NOMO-1 treated with DMSO at 0.1 percent for 48 hours (cell line): ENCODE data around the gene ATP6V0C.
"Not testable (repeated sequence)": the region's sequence is repeated elsewhere in the genome, so short reads cannot be mapped to it uniquely, and the experiment has no call there.

Experiments
- DNase-seq: peaks from one replicate; lab custom pipeline; 2025; ENCODE audit not compliant: unreplicated experiment; lab: John Stamatoyannopoulos, UW

The ATP6V0C gene

GRCh38 chr16:2527071-2527783 lies 13.5 kb downstream of the ATP6V0C start:
- DNase-seq = no peak

- no peak for DNase-seq
These were observed 14.0 kb downstream of the ATP6V0C start for GRCh38 chr16:2527784-2528100.

- no peak for DNase-seq
These were observed 14.7 kb downstream of the ATP6V0C start for GRCh38 chr16:2528161-2529060.

GRCh38 chr16:2529061-2529931 lies 15.5 kb downstream of the ATP6V0C start:
- DNase-seq = no peak

- DNase-seq = no peak
These were observed 16.3 kb downstream of the ATP6V0C start for GRCh38 chr16:2529961-2530628.

- DNase-seq = no peak
These were observed 17.0 kb downstream of the ATP6V0C start for GRCh38 chr16:2530629-2531318.

- no peak for DNase-seq
These were observed 17.6 kb downstream of the ATP6V0C start, which contains the start of gene CEMP1 for GRCh38 chr16:2531371-2531695. Gene CEMP1 (minus strand): TSS chr16:2531408. CDS start chr16:2531073, 335 bp downstream.

GRCh38 chr16:2531696-2532493 lies 18.1 kb downstream of the ATP6V0C start:
- peak; percentile 96 for DNase-seq

- peak; percentile 40 for DNase-seq
These were observed 18.9 kb downstream of the ATP6V0C start for GRCh38 chr16:2532494-2533141.

GRCh38 chr16:2533142-2533755 lies 19.5 kb downstream of the ATP6V0C start:
- not testable (repeated sequence) for DNase-seq

GRCh38 chr16:2533912-2534311 lies 20.2 kb downstream of the ATP6V0C start:
- no peak for DNase-seq

GRCh38 chr16:2534335-2534734 lies 20.6 kb downstream of the ATP6V0C start:
- not testable (repeated sequence) for DNase-seq

GRCh38 chr16:2535625-2536013 lies 21.9 kb downstream of the ATP6V0C start:
- peak; percentile 37 for DNase-seq

- peak; percentile 91 for DNase-seq
These were observed 24.0 kb downstream of the ATP6V0C start, which contains the start of gene PDPK1 for GRCh38 chr16:2537451-2538379. Gene PDPK1 (plus strand): TSS chr16:2538021. CDS start chr16:2538113, 92 bp downstream.

GRCh38 chr16:2539192-2539844 lies 25.6 kb downstream of the ATP6V0C start:
- not testable (repeated sequence) for DNase-seq

GRCh38 chr16:2539845-2540458 lies 26.2 kb downstream of the ATP6V0C start:
- DNase-seq = peak; percentile 2
